SK-N-MC (cell line): ENCODE data around the gene CCDC127.

Experiments used
- EZH2 ChIP-seq: fragments of 200-600 bp; sonication (generic); IDR thresholded peaks from one replicate; pipeline ENCODE4 v1.6.1; 2017; ENCODE audit warnings: antibody characterized with exemption
- POLR2AphosphoS5 ChIP-seq: IDR thresholded peaks from 2 replicates; pipeline ENCODE4 v1.6.1; 2012; ENCODE audit warnings: mild to moderate bottlenecking, low read depth, low read length, borderline replicate concordance

GRCh38 chr5:156411-157072 lies 61.4 kb downstream of the CCDC127 start:
- no peak for TF ChIP-seq POLR2AphosphoS5
- no peak for TF ChIP-seq EZH2
